Right hindlimb (tissue), 1 donor: ENCODE measurements around the gene IL1RAPL1.

Experiments
- DNase-seq: peaks from one replicate; pipeline ENCODE4 v3.0.0-alpha.2; 2018

The IL1RAPL1 gene

DNA sequence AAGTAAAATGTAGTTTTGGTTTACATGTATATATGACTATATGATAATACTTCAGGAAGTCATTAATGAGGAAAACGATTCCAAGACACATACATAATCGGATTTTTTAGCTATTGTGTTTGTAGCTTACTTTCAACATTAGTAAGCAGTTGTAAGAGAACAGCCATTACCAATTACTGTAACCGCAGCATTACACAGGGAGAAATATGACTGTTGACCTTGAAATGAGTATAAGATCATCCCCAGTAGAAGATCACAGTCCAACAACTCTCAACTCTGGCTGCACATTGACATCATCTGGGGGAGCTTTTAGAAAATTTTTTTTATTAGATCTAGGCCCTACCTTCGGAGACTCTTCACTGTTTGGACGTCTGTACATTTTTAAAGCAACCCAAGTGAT, 866.1 kb downstream of the IL1RAPL1 start:
- DNase-seq, result no peak

DNA sequence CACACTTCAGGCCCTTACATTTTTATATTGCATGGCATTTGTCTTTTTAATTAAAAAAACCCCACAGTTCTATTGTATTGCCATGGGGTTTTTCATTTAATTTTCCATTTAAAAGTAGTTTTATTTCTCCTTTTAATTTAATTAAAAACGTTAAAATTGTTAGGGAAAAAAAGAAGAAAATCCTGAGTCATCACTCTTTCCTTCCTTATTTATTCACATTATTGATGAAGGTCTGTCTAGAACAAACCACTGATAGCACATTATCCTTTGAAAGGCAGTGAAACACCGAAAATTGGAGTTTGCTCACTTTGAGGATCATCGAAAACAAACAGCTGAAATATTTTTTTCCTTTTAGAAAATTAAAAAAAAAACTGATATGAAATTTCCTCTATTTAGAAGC, 868.5 kb downstream of the IL1RAPL1 start:
- DNase-seq, result no peak

DNA sequence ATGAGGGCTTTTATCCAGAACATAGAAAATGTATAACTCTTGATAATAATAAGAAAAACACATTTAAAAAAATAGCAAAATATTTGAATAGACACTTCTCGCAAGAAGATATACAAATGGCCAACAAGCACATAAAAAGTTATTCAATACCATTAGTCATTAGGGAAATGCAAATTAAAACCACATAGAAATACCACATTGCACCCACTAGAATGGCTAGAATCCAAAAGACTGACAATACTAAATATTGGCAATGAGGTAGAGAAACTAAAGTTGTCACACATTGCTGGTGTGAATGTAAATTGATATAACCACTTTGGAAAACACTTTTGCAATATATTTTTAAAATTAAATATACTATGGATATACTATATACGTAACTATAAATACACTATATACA, 873.8 kb downstream of the IL1RAPL1 start:
- no peak for DNase-seq

DNA sequence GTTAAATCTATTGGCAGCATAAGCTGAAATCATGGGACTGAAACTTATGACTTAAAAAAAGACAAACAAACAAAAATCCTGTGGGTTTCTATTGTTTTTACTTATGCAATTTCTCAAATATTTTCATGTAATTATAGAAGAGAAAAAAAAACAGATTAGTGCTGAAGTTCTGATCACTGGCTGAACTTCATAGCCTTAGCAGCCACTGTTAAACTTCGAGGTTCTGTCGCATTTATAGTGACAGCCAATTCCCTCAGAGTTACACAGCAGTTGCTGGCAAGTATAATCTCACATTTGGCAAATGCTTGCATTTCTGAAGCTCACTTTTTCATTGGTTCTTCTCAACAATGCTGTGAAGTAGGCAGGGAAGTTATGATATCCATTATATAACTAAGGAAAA, 879.2 kb downstream of the IL1RAPL1 start:
- no peak for DNase-seq

DNA sequence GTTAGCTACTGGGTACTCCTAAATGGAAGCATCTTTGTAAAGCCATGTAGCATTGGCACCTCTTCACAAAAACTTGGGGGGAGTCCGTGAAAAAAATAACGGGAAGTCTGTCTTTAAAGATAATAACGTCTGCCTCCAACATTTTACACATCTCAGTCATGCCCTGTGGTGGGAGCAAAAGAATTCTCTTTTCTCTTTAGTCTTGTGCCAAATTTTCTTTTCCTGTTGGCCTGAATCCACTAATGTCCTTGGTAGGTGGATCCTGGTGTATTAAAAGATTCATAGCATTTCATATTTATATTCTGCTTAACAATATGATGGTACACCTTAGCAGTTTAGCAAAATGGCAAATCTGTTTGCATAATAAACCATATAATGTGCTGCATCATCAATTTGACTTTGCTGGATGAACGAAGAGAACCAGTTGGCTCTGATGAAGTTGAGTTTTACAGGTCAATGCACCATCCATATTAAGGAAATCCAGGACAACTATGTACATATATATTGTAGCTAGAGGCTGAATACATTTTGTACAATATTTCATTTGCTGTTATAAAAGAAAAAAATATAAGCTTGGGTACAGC, 881.8 kb downstream of the IL1RAPL1 start:
- DNase-seq, result no peak

DNA sequence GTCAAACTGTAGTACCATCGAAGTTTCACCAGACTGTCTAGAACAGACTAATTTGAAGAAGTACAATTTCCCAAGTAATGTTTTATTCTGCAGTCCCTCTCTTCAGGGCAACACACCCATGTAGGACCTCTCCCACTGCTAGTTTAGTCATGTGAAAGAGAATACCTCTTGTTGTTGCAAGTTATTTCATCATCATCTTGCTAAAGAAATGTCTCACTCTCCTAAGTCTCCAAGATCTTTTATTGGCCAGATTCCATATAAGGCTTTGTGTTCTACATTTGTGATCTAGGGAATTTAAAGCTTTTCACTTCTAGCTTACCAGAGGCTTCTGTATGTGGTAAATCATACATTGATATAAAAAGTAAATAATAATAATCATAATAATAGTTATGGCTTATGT, 882.8 kb downstream of the IL1RAPL1 start:
- DNase-seq, result no peak

DNA sequence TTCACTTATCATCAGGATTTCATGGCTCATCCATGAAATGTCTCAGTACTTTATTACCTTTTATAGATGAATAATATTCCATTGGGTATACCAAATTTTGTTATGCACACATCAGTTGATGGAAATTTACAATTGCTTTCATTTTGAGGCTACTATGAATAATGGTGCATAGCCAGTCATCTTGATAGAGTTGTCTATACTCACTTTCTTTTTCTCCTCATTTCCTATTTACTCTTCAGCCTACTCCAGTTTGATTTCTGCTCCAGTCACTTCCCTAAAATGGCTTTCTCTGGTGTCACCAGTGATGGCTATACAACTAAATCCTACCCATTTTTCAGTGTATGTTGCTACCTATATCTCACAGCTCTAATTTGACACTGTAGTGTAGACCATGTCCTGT, 884.6 kb downstream of the IL1RAPL1 start:
- DNase-seq, result no peak

DNA sequence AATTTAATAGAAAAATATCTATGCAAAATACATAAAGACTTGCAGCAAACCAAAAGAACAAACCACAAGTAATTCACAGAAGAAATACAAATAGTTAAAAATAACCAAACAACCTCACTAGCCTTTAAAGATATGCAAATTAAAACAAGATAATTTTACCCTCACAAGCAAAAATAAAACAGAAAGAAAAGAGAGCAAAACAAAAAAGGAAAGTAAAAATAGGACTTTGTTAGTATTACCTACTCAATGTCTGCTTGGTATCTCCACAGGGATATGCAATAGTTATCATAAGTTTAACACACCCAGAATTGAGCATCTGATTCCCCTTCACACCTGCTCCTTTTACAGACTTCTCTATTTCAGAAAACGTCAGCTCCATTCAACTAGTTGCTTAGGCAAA, 890.6 kb downstream of the IL1RAPL1 start:
- no peak for DNase-seq

DNA sequence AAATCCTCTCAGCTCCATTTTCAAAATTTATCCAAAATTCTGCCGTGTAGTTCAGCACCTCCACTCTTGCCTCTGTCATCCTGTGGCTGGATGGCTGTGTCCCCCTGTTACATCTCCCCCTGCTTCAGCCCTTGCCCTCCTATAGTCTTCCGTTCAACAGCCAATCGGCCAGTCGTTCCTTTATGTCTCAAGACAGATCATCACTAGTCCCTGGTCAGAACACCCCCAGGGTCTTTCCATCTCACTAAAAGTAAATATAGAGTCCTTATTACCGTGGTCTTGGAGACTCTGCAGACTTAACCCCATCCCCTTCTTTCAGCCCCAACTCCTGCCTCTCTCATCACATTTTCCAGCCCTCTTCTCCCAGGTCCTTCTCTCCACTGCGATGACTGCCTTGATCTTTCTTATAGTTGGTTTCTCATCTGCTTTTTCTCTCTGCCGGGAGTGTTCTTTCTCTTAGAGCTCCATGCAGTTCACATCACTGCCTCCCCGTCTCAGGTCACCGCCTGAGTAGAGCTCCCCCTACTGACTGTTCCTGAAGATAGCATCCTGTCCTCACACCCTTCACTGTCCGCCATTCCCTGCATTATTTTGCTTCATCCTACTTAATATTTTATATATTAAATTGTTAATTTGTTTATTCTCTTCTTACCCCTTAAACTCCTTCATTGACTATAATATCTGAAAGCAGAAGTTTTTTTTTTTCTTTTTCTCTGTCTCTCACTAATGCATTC, 891.3 kb downstream of the IL1RAPL1 start:
- DNase-seq, result no peak

DNA sequence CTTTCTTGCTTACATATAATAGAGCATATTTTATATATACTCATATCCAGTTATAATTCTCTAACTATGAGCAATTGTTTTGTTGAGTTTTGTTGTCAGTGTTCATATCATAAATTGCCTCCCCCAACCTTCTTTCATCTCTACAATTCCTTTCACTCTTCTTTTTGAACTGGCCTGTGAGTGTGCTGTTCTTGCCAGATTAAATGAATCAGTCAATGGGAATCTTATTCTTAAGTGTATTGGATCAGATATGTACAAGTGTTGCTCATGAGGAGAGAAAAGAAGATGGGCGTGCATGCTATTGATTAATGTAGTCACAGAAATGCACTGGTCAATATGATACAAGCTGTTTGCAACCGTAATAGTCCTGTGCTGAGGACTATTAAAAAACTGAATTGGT, 900.0 kb downstream of the IL1RAPL1 start:
- no peak for DNase-seq

DNA sequence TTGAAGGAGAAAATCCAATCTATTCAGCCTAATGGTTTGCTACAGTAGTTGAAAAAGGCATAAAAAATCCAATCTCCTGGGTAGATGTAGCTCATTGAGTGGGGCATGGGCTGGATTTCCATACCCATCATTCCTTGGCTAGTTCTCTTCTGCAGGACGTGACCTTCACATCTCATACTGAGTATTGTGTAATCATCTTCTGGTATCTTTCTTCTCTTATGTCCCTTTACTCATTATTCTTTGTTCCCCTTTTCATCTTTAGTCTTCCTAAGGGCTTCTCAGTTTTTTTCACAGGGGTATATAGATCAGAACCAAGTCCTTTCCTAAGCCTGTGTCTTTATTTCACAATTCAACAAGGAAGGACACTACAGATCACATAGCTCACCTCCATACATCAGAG, 900.5 kb downstream of the IL1RAPL1 start:
- DNase-seq, result no peak

DNA sequence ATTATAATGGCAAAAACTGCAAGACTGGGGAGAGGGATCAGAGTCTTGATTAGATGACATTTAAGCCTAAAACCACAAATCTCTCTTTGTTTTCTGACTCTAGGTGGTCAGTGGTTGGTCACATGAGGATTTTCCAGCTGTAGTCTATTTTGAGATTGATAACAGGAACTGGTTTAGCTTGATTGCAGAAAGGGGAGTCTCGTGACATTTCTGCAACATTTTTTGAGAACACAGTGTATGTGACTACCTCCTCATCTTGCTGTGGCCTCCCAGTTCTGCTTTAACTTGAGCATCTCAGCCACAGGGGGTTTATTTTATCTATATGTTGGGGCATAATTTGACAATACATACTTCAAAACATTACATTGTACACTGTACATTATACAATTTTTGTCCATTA, 901.7 kb downstream of the IL1RAPL1 start:
- DNase-seq, result no peak

DNA sequence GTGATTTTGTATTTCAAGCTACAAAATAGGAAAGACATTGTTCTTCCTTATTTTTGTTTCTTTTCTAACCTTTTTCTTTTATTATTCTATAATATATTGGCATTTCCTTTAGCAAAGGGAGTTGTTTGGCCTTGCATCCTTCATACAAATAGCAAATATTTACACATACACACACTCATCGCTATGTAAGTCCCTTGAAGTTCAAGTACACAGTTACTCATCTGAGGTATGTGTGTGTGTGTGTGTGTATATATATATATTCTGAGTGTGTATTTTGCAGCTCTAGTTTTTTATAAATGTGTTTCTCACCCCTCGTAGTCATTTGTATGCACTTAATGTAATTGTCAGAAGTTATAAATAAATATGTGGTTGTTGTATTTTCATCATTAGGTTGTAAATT, 903.4 kb downstream of the IL1RAPL1 start:
- DNase-seq, result no peak

DNA sequence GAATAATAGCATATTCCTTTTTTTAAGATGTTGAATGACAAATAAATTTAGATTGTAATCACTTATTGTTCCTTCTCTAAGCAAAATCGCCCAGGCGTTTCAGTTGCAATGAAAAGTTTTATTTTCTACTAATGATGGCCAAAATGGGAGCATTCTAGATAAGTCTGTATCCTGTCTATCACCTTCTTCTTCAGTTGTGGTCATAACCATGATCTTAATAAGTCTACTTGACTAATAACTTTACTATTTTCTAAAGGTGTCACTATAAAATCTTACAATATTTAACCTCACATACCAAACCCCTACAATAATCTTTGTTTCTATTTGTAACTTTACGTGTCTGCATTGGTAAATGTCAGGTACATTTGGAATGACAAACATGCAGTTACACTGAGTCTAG, 904.4 kb downstream of the IL1RAPL1 start:
- no peak for DNase-seq

DNA sequence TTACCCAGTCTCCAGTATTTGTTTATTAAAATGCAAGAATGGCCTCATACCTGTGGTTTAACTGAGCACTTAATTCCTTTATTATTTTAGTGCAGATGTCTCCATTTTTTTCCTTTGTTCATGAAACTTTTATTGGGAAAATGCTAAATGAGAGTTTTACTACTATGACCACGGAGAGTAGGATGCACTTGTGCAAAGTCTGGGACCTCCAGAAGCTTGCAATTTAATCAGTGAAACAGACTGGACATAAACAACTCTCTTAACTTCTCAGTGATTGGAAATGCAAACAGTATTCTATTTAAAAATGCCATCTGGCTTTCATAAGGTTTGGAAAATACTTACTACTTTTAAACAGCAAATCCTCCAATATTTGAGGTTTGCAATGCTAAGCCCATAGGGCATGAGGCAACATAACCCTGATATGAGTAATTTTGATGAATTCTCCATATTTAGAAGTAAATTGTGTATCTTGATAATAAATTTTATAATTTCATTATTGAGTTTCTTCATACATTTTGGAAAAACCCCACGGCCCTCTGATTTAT, 909.5 kb downstream of the IL1RAPL1 start:
- DNase-seq, result no peak

DNA sequence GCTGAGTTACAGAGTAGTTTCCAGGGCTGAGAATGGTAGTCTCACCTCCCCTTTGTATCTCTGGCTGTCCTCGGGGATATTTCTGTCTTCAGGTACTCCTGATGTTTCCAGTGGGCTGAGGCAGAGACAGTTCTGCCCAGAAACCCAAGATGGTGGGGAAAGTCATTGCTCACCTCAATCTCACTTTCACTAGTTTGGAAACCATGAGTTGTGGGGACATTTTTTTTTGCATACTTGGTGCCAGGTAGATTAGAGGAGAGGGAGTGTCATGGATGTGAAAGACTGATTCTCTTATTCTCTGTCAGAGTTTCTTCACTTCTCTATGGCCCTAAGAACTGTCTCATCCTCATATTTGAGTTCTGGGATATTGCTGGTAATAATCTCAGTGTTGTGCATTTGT, 919.5 kb downstream of the IL1RAPL1 start:
- DNase-seq, result no peak

DNA sequence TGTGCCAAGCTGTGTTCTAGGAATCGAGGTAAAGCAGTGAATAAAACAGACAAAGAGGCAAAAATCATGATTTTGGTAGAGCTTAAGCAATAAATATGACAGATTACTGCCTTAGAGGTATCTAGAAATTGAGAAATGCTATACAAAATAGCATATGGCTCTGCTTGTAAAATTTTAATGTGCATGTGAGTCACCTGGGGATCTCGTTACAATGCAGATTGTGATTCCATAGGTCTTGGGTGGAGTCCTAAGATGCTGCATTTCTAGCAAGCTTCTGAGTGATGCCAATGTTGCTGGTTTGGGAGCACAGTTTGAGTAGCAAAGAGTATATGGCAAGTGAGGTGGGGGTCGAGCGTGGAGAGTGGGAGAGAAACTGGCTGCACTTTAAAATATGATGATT, 930.9 kb downstream of the IL1RAPL1 start:
- no peak for DNase-seq

DNA sequence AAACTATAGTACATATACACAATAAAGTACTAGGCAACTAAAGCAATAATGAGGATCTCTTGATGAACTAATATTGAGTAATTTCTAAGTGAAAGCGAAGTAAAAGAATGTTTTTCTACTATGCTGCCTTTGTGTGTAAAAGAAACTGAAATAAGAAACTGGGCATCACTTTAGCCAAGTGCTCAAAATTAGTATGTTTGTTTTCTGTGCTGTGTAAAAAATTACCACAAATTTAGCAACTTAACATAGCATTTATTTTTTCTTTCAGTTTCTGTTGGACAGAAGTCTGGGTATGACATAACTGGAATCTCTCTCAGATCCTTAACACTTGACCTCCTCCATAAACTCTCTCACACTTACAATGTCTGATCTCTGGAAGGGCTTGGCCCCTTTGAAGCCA, 941.0 kb downstream of the IL1RAPL1 start:
- DNase-seq, result no peak

DNA sequence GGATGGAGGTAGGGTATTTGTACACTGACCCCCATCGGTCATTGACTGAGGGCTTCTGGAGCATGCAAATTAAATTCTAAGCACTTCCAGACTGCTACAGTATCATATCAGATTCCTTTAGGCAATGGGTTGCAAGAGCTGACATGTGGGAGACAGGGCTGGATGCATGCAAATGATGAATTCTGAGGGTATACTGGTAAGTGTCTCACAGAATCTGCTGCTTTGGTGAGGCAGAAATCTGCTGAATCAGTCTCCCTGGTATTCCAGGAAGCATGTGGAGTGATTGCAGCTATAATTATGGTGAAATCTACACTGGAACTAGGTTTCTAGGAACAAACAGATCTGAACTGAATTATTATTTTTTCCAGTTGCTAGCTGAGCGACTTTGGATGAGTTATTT, 943.3 kb downstream of the IL1RAPL1 start:
- no peak for DNase-seq

DNA sequence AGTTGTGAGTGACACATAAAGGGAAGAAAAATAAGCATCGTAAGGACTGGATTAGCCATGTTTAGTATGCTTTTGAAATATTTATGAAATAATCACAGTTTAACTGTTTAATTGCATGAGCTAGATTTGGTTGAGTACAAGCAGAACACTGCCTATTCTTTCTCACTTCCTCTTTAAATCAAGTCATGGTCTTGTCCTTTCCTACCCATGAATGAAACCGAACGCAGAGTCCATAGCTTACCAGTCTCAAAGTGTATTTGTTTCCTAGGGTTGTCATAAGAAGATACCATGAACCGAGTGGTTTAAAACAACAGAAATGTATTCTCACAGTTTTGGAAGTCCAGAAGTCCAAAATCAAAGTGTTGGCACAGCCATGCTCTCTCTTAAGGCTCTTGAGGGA, 944.1 kb downstream of the IL1RAPL1 start:
- no peak for DNase-seq

DNA sequence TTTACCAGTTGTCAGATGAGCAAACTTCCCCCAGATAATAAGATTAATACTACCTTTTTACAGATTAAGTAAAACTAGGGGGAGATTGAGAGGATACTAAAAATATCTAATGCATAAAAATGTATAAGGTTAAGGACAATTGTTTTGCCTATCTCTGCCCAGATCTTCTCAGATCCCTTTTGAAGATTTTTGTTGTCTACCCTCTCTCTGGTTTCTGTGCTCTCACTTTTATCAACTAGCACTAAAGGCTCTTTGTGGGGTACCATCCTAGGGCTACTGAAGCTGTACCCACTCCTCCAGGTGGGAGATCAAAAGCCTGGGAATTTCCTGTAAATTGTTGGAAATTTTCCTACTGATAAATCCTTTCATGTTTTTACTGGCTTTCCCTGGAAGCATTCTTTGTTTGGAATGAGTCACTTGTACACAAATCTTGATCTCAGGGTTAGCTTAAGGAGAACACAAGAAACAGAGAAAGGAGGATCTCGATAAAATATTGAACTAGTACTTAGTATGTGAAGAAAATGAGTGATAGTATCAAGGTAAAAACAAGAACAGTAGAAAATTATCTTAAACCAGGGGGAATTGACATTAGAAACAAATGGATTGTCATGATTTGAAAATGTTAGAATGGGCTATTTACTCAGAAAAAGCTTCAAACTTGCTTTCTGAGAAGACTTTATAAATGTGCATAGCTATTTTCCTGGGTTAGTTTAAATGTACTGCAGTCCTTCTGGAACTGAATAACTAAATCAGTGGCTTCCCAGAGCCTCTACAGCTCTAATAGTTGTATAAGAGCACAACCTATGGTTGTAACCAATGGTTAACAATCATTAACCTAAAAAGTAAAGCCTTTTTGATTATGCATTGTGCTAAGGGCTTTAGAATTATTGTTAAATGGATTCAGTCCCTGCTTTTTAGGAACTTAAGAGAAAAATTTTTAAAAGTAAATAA, 948.2 kb downstream of the IL1RAPL1 start:
- DNase-seq, result no peak

DNA sequence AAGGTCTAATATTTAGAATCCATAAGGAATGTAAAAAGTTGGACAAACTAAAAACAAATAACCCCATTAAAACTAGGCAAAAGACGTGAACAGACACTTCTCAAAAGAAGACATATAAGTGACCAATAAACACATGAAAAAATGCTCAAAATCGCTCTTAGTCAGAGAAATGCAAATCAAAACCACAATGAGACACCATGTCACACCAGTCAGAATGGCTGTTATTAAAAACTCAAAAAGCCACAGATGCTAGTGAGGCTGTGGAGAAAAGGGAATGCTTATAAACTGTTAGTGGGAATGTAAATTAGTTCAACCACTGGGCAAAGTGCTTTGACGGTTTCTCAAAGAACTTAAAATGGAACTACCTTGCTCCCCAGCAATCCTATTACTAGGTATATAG, 953.8 kb downstream of the IL1RAPL1 start:
- DNase-seq, result no peak

DNA sequence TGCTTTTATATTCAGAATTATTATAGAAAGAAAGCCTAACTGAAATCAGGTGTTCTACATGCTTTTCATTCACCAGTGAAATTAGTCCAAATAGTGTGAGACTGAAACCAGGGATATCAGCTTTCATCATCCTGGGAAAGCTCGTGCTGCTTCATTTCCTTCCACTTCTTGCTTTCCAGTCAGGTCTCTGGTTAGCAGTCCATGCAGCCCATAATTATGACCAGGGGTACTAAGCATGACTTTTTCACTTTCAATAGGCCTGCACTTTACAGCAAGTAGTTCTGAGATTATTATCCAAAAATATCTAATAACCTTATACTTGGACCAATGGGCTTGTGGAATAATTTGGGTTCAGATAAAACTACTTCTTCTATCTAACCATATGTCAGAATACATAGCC, 954.9 kb downstream of the IL1RAPL1 start:
- DNase-seq, result no peak

DNA sequence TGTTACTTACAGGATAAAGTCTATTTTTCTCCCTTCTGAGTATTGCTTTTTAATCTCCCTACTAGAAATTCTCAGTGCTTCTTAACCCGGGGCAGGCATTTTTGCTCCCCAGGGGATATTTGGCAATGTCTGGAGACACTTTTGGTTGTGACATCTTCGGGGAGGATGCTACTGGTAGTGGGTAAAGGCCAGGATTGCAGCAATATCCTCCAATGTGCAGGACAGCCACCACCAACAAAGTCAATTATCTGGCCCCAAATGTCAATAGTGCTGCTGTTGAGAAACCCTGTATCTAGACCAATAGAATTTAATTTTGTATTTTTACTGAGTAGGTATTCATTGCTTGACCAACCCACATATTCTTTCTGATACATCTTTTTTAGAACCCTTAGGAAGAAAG, 958.6 kb downstream of the IL1RAPL1 start:
- DNase-seq, result no peak
